Stimulated activated CD8-positive, alpha-beta memory T cell treated with anti-CD3 and anti-CD28 coated beads, Interleukin-4, amount 100 ng/mL, for 48 hours (primary cell): ENCODE measurements around the gene VSX2.

Source experiments
- DNase-seq: peaks from one replicate; pipeline ENCODE4 v3.0.0-alpha.2; 2020

Gene VSX2

GRCh38 chr14:74238974-74239847 lies at the start of gene VSX2:
VSX2 (plus strand) TSS chr14:74239449; CDS start chr14:74239562, 113 bp downstream.
- no peak for DNase-seq

- no peak for DNase-seq
These were observed 48.2 kb upstream of the VSX2 start for GRCh38 chr14:74190927-74191575.

DNA sequence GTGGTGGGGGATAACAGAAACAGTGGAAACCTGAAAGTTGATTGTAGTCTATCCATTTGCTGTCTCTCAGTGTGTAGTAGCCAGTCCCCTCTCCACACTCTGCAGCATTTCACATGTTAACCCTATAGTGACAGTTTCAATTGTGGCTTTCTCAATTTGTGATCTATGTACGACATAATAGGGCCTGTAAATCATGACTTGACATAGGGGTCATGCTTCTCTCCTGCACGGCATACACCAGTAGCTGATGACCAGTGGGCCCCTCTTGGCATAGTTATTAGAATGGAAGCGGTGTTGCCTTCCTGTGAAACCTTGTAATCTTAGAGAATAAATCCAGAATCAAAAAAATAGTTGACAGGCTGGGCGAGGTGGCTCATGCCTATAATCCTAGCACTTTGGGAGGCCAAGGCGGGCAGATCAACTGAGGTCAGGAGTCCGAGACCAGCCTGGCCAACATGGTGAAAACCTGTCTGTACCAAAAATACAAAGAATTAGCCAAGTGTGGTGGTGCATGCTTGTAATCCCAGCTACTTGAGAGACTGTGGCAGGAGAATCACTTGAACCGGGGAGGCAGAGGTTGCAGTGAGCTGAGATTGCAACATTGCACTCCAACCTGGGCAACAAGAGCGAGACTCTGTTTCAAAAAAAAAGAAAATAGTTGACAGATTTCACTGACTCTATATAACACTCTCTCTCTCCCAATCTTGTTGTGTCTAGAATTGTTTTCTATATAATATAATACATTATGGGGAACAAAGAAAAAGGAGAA lies 44.6 kb upstream of the VSX2 start:
- DNase-seq: no peak

DNA sequence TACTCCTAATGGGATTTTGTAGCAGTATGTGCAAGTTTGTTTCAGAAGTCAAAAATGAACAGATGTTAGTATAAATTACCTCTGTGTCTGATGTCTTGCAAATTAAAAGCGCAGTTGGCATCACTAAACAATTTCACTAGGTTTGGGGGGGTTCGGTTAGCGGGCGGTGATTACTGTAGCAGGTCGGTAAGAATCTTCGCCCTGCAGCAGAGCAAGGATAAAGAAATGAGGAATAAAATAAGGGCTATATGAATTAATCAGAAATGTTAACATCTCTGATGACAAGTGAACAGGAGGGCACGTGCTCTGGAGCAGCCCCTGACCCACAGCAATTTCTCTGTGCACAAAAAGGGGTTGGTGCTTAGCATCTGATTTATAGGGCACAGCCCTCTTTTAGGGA lies 43.6 kb upstream of the VSX2 start:
- no peak for DNase-seq

DNA sequence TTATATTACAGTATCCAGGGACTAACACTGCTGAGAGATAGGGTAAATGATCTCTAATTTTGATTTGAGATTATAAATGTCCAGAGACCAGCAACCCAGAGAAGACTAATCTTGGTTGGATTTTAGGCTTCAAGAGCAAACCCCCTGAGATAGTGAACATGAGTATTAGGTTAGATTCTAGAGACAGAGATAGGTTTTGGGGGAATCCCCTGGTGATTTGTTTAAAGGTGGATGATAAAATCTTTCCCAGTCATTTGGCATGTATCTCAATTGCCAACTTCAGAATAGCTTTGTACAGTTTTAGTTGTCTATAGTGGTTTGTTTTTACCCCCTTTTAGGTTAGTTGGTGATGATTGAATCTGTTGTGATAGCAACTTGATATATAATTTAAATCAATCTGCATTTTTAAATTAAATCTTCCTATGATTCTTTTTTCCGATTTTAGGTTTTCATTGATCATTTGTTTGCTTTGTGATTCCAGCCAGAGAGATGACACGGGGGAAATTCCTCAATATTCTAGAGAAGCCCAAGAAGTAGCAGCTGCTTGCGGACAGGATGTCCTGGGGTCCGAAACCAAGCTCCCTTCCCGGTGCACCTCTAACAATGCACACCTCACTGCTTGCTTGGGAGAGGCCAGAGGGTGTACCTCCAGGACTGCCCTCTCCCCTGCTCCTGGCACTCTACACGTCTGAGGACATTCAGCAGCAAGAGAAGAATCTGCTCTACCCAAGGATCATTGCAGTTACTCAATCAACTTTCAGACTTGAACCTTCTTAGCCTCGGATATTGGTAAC lies 40.6 kb upstream of the VSX2 start:
- DNase-seq: no peak

DNA sequence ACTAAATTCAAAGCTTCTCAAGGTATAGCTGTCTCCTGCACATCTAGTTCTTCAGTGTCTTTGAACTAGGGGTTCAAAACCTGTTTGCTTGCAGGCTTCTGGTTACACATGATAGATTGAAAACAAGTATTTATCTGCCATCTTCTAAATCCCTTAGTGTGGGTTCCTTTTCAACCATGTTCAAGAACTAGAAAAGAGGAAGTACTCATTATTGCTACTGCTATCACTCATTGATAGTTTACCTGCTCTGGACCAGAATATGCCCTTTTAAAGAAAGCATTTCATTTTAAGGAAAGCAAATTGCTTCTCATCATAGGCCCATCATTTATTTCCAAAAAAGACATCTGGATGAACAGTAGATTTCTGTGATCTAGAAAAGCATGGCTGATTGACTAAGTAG lies 37.1 kb upstream of the VSX2 start:
- DNase-seq: no peak

GRCh38 chr14:74203639-74204038 lies 35.6 kb upstream of the VSX2 start:
- no peak for DNase-seq

DNA sequence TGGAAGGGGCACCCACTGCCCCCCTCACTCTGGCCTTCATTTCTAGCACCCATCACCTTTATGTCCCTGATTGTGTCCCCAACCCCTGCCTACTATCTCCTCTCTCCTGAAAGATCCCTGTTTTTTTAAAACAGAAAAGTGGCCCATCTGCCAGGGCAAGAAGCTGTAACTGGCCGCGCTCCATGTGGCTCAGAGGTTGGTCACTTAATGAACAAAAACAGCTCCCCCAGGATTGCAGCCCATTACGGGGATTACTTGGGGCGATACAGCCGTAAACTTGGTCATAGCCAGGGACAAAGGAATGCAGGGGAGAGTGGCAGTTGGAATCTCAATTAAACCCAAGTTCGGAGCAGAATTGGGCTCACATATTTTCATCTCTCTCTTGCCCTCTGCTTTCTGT lies 34.8 kb upstream of the VSX2 start:
- DNase-seq: no peak

DNA sequence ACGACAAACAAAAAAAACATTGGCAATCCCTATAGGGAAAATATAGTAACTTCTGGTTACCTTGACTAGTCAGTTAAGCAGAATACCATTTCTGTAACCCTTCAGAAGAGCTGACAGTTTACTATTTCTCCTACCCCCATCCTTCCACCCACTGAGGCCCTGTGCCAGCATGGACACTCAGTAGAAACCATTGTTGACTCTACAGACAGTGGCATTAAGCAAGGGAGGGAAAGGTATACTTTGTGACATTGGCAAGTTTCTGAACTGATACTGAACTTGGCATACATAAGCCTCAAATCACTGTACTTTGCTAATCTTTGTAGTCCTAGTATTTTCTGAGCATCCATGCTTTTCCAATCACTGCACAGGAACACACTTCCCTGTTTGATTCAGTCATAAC lies 33.4 kb upstream of the VSX2 start:
- no peak for DNase-seq

DNA sequence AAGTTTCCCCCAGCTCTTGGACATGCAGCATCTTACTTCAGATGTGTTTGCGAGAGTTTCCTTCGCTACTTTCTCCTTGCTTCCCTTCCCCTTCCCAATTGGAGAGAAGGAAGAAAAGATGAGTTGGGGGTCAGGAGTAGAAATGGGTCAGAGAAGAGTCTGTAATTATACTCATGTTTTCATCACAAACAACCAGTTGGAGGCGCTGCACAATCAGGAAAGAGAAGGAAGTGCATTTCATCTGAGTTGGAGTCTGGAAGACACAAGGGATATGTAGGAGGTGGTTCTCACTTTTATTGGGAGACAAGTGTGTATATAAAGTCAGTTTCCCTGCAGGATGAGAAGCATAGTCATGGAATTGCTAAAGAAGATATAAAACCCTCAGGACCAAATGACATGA lies 31.3 kb upstream of the VSX2 start:
- no peak for DNase-seq

DNA sequence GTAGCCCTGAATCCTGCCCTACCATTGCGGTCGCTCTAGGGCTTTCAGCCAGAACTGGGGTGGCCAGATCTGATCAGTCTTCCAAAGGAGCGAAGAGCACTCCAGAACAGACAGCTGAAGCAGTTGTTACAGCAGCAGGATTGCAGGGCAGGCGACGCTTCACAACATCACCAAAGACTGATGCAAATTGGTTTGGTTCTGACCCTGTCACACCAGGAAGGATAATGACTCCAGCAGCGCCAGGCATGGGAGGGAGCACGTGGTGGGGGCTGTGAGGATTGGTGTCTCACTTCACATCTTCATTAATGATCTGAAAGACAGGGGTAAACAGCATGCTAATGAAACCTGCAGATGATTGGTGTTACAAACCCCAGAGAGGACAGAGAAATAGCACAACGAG lies 30.6 kb upstream of the VSX2 start:
- DNase-seq: no peak

GRCh38 chr14:74211945-74212580 lies 27.2 kb upstream of the VSX2 start:
- no peak for DNase-seq

GRCh38 chr14:74213907-74214803 lies 25.1 kb upstream of the VSX2 start:
- DNase-seq: no peak

GRCh38 chr14:74216671-74217070 lies 22.6 kb upstream of the VSX2 start:
- DNase-seq: no peak

DNA sequence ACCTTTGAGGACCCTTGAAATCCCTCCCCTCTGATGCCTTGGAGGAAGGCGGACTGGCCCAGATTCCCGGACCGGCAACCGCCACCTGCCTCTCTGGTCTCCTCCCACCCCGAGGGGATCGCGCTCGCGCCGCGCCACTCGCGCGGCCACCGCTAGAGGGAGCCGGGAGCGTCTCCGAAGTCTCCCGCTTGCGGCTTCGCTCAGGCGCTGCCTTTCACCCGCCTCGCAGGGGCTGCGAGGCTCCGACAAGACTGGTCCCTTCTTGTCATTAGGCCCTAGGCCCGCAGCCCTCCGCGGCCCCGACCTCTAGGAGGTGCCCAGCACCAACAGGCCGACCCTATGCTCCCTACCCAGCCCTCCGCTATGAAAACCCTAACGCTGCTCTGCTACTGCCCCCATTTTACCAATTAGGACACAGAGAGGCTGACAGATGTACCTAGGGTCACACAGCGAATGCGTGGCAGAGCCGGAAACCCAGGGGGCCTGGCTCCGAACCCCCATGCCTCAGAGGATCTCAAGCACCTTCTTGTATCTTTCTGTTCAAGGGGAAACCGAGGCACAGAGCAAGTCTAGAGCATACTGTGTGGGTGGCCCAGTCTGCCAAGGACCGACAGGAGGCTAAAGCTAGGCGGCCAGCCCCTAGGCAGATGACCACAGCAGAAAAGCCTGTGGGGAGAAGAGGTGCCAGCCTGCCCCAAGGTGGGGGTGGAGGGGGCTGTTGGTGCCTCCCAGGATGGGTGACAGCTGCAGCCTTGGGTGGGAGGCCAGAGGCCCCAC lies 21.4 kb upstream of the VSX2 start:
- peak; percentile 90 for DNase-seq

DNA sequence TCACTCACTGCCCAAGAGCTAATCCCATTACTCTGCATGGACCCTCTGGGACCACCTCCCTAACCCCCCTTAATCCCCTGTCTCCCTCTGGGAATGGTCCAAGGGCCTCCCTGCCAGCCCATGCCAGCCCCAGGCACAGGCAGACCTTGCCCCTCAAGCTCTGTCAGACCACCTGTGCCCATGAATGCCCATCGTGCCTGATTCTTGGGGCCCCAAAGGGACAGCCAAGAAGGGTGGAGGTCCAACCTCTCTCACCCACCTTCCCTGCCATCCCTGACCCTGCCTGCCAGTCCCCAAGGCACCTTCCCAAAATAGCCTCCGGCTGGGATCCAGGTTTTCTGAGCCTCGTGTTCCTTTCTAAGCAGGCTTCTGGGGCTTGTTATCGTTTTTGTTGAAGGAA lies 20.8 kb upstream of the VSX2 start:
- no peak for DNase-seq

- DNase-seq: no peak
These were observed 19.7 kb upstream of the VSX2 start for GRCh38 chr14:74219277-74220205.

DNA sequence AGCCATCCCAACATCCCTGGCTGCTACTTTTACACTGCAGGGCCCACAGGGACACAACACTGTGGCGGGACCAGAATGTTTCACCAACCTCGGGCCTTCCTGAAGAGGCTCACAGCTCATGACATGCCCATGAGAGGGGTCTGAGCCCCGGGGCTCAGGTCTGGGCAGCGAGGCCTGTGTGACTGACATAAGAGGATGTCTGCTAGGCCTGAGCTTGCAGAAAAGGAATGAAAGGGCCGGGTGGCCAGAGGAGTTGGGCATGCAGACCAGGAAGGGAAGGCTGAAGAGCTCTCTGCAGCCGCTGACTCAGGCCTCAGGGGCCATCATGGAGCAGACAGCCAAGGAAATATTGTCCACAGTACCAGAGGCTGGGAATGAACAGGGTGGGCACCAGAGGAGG lies 18.3 kb upstream of the VSX2 start:
- DNase-seq: no peak

GRCh38 chr14:74221741-74222140 lies 17.5 kb upstream of the VSX2 start:
- DNase-seq: no peak
